ACC112 (cell line): Measurements from ENCODE around the gene PARP1.

Source experiments
- H2AFZ ChIP-seq: fragments of 200-600 bp; sonication (generic); one replicate; pipeline ENCODE4 v1.6.0; 2017; ENCODE audit warnings: antibody characterized with exemption, low read length; ENCODE audit not compliant: unreplicated experiment
- H3K27ac ChIP-seq: fragments of 200-600 bp; sonication (generic); 2 replicates; pipeline ENCODE4 v1.5.1; 2014; ENCODE audit warnings: low read depth, mild to moderate bottlenecking, antibody characterized with exemption, low read length, moderate library complexity
- H3K27me3 ChIP-seq: fragments of 200-600 bp; sonication (generic); 2 replicates; pipeline ENCODE4 v1.6.1; 2014; ENCODE audit warnings: mild to moderate bottlenecking, antibody characterized with exemption, low read length, moderate library complexity, mixed read lengths; ENCODE audit not compliant: insufficient read depth
- H3K36me3 ChIP-seq: fragments of 200-600 bp; sonication (generic); 2 replicates; pipeline ENCODE4 v1.6.1; 2016; ENCODE audit warnings: mild to moderate bottlenecking, antibody characterized with exemption, low read length, moderate library complexity, mixed read lengths; ENCODE audit not compliant: insufficient read depth
- H3K4me1 ChIP-seq: fragments of 200-600 bp; sonication (generic); one replicate; pipeline ENCODE4 v1.6.1; 2016; ENCODE audit warnings: low read length, mixed read lengths; ENCODE audit not compliant: insufficient read depth, unreplicated experiment, control insufficient read depth
- H3K4me3 ChIP-seq: fragments of 200-600 bp; sonication (generic); 2 replicates; pipeline ENCODE4 v1.5.1; 2014; ENCODE audit warnings: mild to moderate bottlenecking, low read depth, low read length
- H3K79me2 ChIP-seq: fragments of 200-600 bp; sonication (generic); one replicate; pipeline ENCODE4 v1.6.0; 2016; ENCODE audit warnings: low read length; ENCODE audit not compliant: control insufficient read depth, unreplicated experiment, insufficient read depth

The PARP1 gene

DNA sequence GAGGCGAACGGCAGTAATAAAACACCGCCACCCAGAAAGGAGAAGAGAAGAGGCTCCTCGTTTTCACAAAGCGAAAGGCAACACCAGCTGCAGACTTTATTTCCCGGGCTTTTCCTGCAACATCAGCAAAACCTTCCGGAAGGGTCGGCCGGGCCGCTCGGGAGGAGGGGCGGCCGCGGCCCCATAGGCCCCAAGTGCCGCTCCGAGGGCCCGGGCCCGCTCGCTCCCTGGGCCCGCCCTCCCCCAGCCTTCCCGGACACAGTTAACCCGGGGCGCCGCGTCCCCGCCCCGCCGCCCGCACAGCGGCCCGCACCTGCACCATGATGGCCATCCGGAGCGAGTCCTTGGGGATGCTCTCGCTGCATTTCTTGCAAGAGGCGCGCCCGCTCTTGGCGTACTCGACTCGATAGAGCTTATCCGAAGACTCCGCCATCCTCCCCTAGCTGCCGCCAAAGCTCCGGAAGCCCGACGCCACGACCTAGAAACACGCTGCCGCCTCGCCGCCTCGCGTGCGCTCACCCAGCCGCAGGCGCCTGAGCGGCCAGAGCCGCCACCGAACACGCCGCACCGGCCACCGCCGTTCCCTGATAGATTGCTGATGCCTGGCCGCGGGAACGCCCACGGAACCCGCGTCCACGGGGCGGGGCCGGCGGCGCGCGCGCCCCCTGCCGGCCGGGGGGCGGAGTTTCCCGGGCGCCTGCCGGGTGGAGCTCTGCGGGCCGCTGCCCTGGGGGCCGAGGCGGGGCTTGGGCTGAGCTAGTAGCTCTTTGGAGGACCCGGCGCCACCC, at the start of gene PARP1:
Gene PARP1 (minus strand): TSS at position 597 of the 788 bp plus-strand sequence. CDS start 164 bp downstream, at position 433.
- Histone ChIP-seq H3K4me3 (peak within 1 kb of the TSS; percentile 84), H2AFZ (peak within 1 kb of the TSS; percentile 79), H3K79me2 (peaks cover 44% of the 10 kb centered on the region), H3K4me1 (peaks cover 33% of the 10 kb centered on the region), H3K27me3 (no peaks in the 10 kb centered on the region), H3K36me3 (no peaks in the 10 kb centered on the region), H3K27ac (peak within 1 kb of the TSS; percentile 49)

DNA sequence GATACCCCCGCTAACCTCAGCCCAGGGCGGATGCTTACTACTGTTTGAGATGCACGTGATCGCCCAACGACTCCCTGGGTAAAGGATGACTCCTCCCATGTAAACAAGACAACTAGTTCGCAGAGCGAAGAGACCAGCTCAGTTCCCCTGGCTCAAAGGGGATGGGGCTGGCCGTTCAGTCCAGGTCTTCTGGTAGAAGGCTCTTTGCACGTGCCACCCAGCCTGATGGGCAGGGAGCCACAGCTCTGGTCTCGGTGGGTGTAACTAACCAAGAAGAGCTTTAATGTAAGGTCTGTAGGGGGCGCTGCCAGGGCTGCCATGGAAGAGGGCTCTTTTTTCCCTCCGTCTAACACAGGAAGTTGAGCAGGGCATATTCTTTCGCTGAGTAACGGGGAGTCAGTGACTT, 49.4 kb upstream of the PARP1 start:
- Histone ChIP-seq H3K36me3 (no peaks in the 10 kb centered on the region), H3K4me1 (no peaks in the 10 kb centered on the region), H3K4me3 (no peak overlapping the region), H3K27me3 (peaks cover 82% of the 10 kb centered on the region), H3K27ac (no peak overlapping the region), H2AFZ (no peak overlapping the region), H3K79me2 (no peaks in the 10 kb centered on the region)

DNA sequence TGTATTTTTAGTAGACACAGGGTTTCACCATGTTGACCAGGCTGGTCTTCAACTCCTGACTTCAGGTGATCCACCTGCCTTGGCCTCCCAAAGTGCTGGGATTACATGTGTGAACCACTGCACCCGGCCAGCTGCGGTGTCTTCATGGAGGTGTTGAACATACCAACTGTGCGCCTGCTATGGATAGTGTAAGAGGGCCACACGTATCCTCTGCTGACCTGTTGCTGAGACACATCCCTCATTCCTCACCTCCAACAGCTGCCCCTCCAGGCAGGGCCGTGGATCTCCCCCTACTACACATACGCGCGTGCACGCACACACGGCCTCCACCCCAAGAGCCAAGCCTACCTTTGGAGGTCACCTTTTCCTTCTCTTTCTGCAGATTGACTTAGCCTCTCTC, 48.0 kb upstream of the PARP1 start:
- H3K4me1 ChIP-seq = no peaks in the 10 kb centered on the region
- no peak overlapping the region for H2AFZ ChIP-seq
- no peak overlapping the region for H3K4me3 ChIP-seq
- H3K36me3 ChIP-seq = no peaks in the 10 kb centered on the region
- H3K27me3 ChIP-seq = peaks cover 85% of the 10 kb centered on the region
- H3K79me2 ChIP-seq = no peaks in the 10 kb centered on the region
- H3K27ac ChIP-seq = no peak overlapping the region

DNA sequence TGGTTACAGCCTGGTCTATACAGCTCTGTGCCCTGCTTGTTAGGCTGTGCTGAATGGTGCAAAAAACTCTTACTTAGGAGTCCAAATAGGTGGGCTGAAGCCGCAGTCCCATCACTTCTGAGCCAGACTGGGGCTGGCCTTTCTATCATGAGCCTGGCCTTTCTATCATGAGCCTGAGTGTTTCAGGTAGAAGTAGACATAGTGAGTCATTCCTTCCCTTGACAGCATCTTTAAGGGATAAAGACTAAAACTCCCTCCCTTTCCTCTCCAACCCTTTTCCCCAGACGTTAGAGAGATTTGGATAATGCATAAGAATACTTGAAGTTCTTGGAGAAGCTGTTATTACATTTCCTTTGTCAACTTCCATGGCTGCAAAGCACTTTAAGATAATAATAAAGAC, 46.5 kb upstream of the PARP1 start:
- no peaks in the 10 kb centered on the region for H3K4me1 ChIP-seq
- no peak overlapping the region for H3K4me3 ChIP-seq
- H3K27ac ChIP-seq = no peak overlapping the region
- H3K27me3 ChIP-seq = peaks cover 93% of the 10 kb centered on the region
- H2AFZ ChIP-seq = no peak overlapping the region
- H3K36me3 ChIP-seq = no peaks in the 10 kb centered on the region
- no peaks in the 10 kb centered on the region for H3K79me2 ChIP-seq

DNA sequence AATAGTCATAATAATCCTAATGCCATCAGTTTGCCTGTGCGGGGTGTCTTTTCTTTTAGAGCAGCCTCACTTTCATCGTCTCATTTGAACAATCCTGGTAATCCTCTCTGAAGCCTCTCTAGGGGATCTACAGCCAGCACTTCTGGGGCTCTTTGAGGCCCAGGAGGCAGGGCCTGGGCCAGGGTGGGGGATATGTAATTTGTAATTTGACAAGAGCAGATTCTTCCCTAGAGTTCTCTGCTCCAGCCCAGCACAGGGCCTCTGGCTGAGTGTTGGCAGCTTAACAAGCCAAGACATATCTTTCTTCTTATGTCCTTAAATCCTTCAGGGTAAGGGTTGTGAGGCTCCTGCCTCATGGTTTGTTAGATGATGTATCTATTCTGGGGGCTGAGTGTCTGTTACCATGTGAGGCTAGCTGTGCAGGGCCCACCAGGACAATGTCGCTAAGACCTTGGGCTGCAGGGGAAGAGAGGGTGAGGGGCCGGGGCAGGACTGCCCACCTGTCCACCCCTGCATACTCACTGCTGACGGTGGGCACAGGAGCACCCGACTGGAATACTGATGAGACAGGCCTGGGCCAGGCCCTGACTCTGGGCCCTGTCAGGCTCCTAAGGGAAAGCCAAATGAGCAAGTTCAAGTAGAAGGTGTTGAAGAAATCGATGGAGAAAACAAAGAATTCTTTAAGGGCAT, 45.3 kb upstream of the PARP1 start:
- no peak overlapping the region for H2AFZ ChIP-seq
- peaks cover 86% of the 10 kb centered on the region for H3K27me3 ChIP-seq

DNA sequence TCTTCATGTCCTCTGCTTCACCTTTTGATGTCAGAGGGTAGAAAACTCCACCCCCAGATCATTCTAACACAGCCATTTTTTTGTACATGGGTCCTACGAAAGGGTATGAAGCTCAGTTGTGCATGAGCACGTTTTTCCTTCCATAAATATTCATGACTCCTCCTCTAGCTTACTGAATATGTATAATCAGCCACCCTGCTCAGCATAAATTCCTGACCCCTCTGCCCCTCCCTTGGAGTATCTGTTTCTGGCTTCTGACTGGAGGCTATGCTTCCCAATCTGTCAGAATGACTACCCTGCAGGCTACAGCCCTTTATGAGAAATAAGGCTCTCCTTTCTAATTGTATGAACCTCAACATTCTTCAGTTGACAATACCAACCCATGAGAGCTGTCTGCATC, 42.8 kb upstream of the PARP1 start:
- no peaks in the 10 kb centered on the region for H3K4me1 ChIP-seq
- H3K4me3 ChIP-seq = no peak overlapping the region
- H2AFZ ChIP-seq = no peak overlapping the region
- no peak overlapping the region for H3K27ac ChIP-seq
- H3K27me3 ChIP-seq = peaks cover 77% of the 10 kb centered on the region
- H3K36me3 ChIP-seq = no peaks in the 10 kb centered on the region
- H3K79me2 ChIP-seq = no peaks in the 10 kb centered on the region

More for the DNA sequence above, 45.3 kb upstream of the PARP1 start:
- Histone ChIP-seq H3K27ac (no peak overlapping the region), H3K79me2 (no peaks in the 10 kb centered on the region), H3K36me3 (no peaks in the 10 kb centered on the region), H3K4me1 (no peaks in the 10 kb centered on the region), H3K4me3 (no peak overlapping the region)

DNA sequence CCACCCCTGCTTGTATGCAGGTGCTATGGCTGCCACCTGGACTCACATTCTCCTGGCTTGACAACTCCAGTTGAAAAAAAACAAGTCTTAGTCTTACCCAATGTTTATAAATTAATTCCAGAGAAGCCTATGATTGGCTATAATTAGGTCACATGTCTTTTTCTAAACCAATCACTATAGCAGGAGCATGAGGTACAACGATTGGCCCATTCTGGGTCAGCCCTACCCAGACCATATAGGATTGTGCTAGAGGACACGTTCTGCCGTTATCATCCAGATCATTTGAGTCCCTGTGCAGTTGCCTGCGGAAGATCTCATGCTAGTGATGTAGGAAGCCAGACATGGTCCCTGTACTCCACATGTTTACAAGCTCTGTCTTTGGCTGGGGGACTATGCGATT, 41.9 kb upstream of the PARP1 start:
- H3K27me3 ChIP-seq = peaks cover 80% of the 10 kb centered on the region
- no peaks in the 10 kb centered on the region for H3K4me1 ChIP-seq

DNA sequence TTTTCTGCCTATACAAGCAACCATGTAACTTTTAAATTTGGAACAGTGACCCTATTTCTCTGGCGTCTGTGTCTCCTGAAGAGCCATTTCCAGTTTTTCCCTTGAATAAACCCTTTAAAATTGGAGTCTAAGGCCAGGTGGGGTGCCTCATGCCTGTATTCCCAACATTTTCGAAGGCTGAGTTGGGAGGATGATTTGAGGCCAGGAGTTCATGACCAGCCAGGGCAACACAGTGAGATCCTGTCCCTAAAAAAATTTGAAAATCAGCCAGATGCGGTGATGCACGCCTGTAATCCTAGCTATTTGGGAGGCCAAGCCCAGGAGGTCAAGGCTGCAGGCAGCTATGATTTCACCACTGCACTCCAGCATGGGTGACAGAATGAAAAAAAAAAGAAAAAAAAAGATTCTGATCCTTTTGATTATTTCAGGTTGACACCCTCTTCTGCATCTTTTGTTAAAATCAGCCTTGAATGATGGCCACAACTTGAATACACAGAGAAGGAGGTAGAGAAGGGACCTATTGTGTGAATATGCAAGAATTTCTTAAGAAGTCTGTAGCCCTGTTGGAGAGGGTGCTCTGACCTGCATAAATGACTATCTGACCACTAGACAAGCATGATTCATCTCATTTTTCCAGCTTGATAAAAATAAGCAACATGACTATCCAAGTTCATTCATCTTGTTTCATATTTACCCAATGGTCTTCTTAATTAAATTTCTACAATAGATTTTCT, 40.2 kb upstream of the PARP1 start:
- no peak overlapping the region for H2AFZ ChIP-seq
- peaks cover 78% of the 10 kb centered on the region for H3K27me3 ChIP-seq
- H3K27ac ChIP-seq = no peak overlapping the region
- H3K4me1 ChIP-seq = no peaks in the 10 kb centered on the region
- no peak overlapping the region for H3K4me3 ChIP-seq
- H3K79me2 ChIP-seq = no peaks in the 10 kb centered on the region
- H3K36me3 ChIP-seq = no peaks in the 10 kb centered on the region

More for the DNA sequence above, 41.9 kb upstream of the PARP1 start:
- H3K36me3 ChIP-seq = no peaks in the 10 kb centered on the region
- no peak overlapping the region for H3K27ac ChIP-seq
- no peak overlapping the region for H3K4me3 ChIP-seq
- H3K79me2 ChIP-seq = no peaks in the 10 kb centered on the region
- no peak overlapping the region for H2AFZ ChIP-seq

DNA sequence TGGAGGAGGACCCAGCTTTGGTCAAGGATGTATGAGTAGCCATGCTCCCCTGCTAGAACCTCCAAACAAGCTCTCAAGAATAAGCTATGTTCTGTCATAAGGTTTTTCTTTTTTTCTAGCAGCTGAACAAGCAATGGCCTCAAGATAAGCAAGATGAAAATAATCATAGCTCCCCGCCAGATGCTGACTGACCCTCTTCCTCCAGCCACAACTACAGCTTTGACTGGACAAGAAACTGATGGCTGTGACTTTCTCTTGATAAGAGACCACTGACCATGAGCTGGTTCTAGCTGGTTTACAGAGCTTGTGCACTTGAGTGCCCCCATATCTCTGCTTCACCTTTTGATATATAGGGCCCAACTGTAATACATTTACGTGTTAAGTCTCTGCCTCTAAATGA, 38.2 kb upstream of the PARP1 start:
- Histone ChIP-seq H3K27ac (no peak overlapping the region), H3K36me3 (no peaks in the 10 kb centered on the region), H2AFZ (no peak overlapping the region), H3K79me2 (no peaks in the 10 kb centered on the region), H3K27me3 (peaks cover 66% of the 10 kb centered on the region), H3K4me1 (no peaks in the 10 kb centered on the region), H3K4me3 (no peak overlapping the region)

DNA sequence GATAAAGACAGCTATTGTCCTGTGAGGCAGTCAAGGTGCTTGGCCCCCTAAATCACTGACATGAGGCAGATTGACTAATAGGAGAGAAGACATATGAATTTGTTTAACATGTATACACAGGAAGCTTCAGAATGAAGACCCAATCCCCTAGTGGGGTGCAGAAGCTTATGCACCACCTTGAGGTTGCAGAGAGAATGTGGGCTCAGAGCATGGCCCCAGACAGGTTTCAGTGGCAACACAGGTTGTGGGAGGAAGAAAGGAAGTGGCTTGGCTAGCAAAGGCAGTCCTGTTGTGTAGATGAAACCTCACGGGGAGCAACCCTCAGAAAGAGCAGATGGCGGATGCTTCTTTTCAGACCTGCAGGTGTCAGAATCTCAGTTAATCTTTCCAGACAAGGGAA, 37.0 kb upstream of the PARP1 start:
- Histone ChIP-seq H3K4me1 (no peaks in the 10 kb centered on the region), H3K79me2 (no peaks in the 10 kb centered on the region), H3K27ac (no peak overlapping the region), H2AFZ (no peak overlapping the region), H3K36me3 (no peaks in the 10 kb centered on the region), H3K27me3 (peaks cover 66% of the 10 kb centered on the region), H3K4me3 (no peak overlapping the region)
